Activated T-cell treated with anti-CD3 and anti-CD28 coated beads, Interleukin-2, amount 50 U/mL, for 72 hours (primary cell): ENCODE results near the gene SMURF1. TPM values are rescaled to one million over a fixed set of nuclear protein-coding genes. Genes with fewer than 3 reads are reported as not detected.
A peak's percentile ranks its signal among the peaks of the same experiment; 100 is the strongest.

Source experiments
- ATAC-seq, 2 donors: fragments of 150-1000 bp; cut with Tn5 transposase; replicated peaks in 1 of 2; 2 replicates each; pipeline ENCODE4 v1.10.0; 2021; ENCODE audit warnings: moderate library complexity in 2 of 2, mild to moderate bottlenecking in 1 of 2
- DNase-seq, 2 donors: peaks; one replicate each; pipeline ENCODE4 v3.0.0; 2021 to 2022; ENCODE audit warnings: mixed read lengths in 1 of 2
- H3K27ac Mint-ChIP-seq: one replicate; pipeline ENCODE4 v1.8.0; 2022; ENCODE audit warnings: mild to moderate bottlenecking, moderate library complexity, mixed read lengths
- H3K27me3 Mint-ChIP-seq: one replicate; pipeline ENCODE4 v1.8.0; 2022; ENCODE audit warnings: low read depth, mixed read lengths
- H3K36me3 Mint-ChIP-seq, 2 donors: one replicate each; pipeline ENCODE4 v1.8.0; 2022; ENCODE audit warnings: mixed read lengths in 2 of 2, mild to moderate bottlenecking in 1 of 2; ENCODE audit not compliant: insufficient read depth in 2 of 2
- H3K4me1 Mint-ChIP-seq: one replicate; pipeline ENCODE4 v1.8.0; 2022; ENCODE audit warnings: low read depth, mixed read lengths
- H3K4me3 Mint-ChIP-seq, 2 donors: one replicate each; pipeline ENCODE4 v1.8.0; 2022; ENCODE audit warnings: mild to moderate bottlenecking in 2 of 2, mixed read lengths in 2 of 2, moderate library complexity in 2 of 2
- H3K9me3 Mint-ChIP-seq, 2 donors: one replicate each; pipeline ENCODE4 v1.8.0; 2022; ENCODE audit warnings: mixed read lengths in 2 of 2
- total RNA-seq, 2 donors: library from RNA; stranded (reverse); gene quantifications; one replicate each; pipeline ENCODE4 v1.2.3, GENCODE V29; 2022

The SMURF1 gene
- 10 to 100 TPM; 15.9 to 18.8 TPM for total RNA-seq

- H3K27ac Mint-ChIP-seq: peak within 1 kb of the TSS; percentile 87
- peaks cover 4 to 7% of the 10 kb centered on the region in 2 donors for H3K36me3 Mint-ChIP-seq
- H3K27me3 Mint-ChIP-seq: no peaks in the 10 kb centered on the region
These were observed at the start of gene SMURF1 for GRCh38 chr7:99143853-99144672. SMURF1 (minus strand) TSS chr7:99144108; CDS start chr7:99143780, 328 bp downstream.

GRCh38 chr7:99191869-99192596 lies 48.1 kb upstream of the SMURF1 start:
- no peak for ATAC-seq
- DNase-seq: no peak
- H3K27ac Mint-ChIP-seq: no peak overlapping the region
- H3K27me3 Mint-ChIP-seq: no peaks in the 10 kb centered on the region
- H3K4me3 Mint-ChIP-seq: no peak overlapping the region
- no peaks in the 10 kb centered on the region for H3K4me1 Mint-ChIP-seq
- H3K36me3 Mint-ChIP-seq: peaks cover 0 to 2% of the 10 kb centered on the region in 2 donors
- peaks cover 0 to 2% of the 10 kb centered on the region in 2 donors for H3K9me3 Mint-ChIP-seq

More at GRCh38 chr7:99143853-99144672, at the start of gene SMURF1:
- DNase-seq: peak; percentile 81 to 87
- Mint-ChIP-seq H3K9me3 (peaks cover 0 to 1% of the 10 kb centered on the region in 2 donors), H3K4me1 (peaks cover 43% of the 10 kb centered on the region), H3K4me3 (peak within 1 kb of the TSS; percentile 96 to 98)
- ATAC-seq: peak; percentile 76

GRCh38 chr7:99190359-99191009 lies 46.6 kb upstream of the SMURF1 start:
- Mint-ChIP-seq H3K4me3 (no peak overlapping the region), H3K9me3 (no peaks in the 10 kb centered on the region), H3K4me1 (no peaks in the 10 kb centered on the region), H3K27me3 (no peaks in the 10 kb centered on the region), H3K36me3 (no peaks in the 10 kb centered on the region), H3K27ac (no peak overlapping the region)
- ATAC-seq (no peak), DNase-seq (no peak)

GRCh38 chr7:99189222-99189621 lies 45.3 kb upstream of the SMURF1 start:
- Mint-ChIP-seq H3K4me1 (no peaks in the 10 kb centered on the region), H3K36me3 (no peaks in the 10 kb centered on the region), H3K9me3 (no peaks in the 10 kb centered on the region), H3K27me3 (no peaks in the 10 kb centered on the region), H3K27ac (no peak overlapping the region), H3K4me3 (no peak overlapping the region)
- no peak for ATAC-seq
- no peak for DNase-seq

- Mint-ChIP-seq H3K27ac (no peak overlapping the region), H3K9me3 (no peaks in the 10 kb centered on the region), H3K4me1 (no peaks in the 10 kb centered on the region), H3K36me3 (no peaks in the 10 kb centered on the region), H3K27me3 (no peaks in the 10 kb centered on the region), H3K4me3 (no peak overlapping the region)
- DNase-seq: no peak
- ATAC-seq: no peak
These were observed 44.3 kb upstream of the SMURF1 start for GRCh38 chr7:99188221-99188620.

GRCh38 chr7:99184532-99185218 lies 40.8 kb upstream of the SMURF1 start:
- no peaks in the 10 kb centered on the region for H3K9me3 Mint-ChIP-seq
- H3K4me1 Mint-ChIP-seq: no peaks in the 10 kb centered on the region
- ATAC-seq (no peak), DNase-seq (no peak)
- no peaks in the 10 kb centered on the region for H3K27me3 Mint-ChIP-seq
- no peaks in the 10 kb centered on the region for H3K36me3 Mint-ChIP-seq
- H3K27ac Mint-ChIP-seq: no peak overlapping the region
- no peak overlapping the region for H3K4me3 Mint-ChIP-seq

- Mint-ChIP-seq H3K36me3 (no peaks in the 10 kb centered on the region), H3K4me1 (no peaks in the 10 kb centered on the region), H3K27ac (no peak overlapping the region), H3K9me3 (no peaks in the 10 kb centered on the region), H3K27me3 (no peaks in the 10 kb centered on the region), H3K4me3 (no peak overlapping the region)
- DNase-seq (no peak), ATAC-seq (no peak)
These were observed 36.3 kb upstream of the SMURF1 start for GRCh38 chr7:99180067-99180650.

GRCh38 chr7:99177165-99177564 lies 33.3 kb upstream of the SMURF1 start:
- Mint-ChIP-seq H3K27me3 (peaks cover 5% of the 10 kb centered on the region), H3K36me3 (no peaks in the 10 kb centered on the region), H3K9me3 (no peaks in the 10 kb centered on the region), H3K4me3 (no peak overlapping the region), H3K4me1 (no peaks in the 10 kb centered on the region), H3K27ac (no peak overlapping the region)
- ATAC-seq (no peak), DNase-seq (no peak)

GRCh38 chr7:99173787-99174186 lies 29.9 kb upstream of the SMURF1 start:
- DNase-seq (no peak), ATAC-seq (no peak)
- Mint-ChIP-seq H3K9me3 (no peaks in the 10 kb centered on the region), H3K27me3 (peaks cover 5% of the 10 kb centered on the region), H3K27ac (no peak overlapping the region), H3K4me3 (no peak overlapping the region), H3K36me3 (no peaks in the 10 kb centered on the region), H3K4me1 (no peaks in the 10 kb centered on the region)

GRCh38 chr7:99171731-99172130 lies 27.8 kb upstream of the SMURF1 start:
- Mint-ChIP-seq H3K4me1 (no peaks in the 10 kb centered on the region), H3K27me3 (peaks cover 5% of the 10 kb centered on the region), H3K27ac (no peak overlapping the region), H3K9me3 (no peaks in the 10 kb centered on the region), H3K4me3 (no peak overlapping the region), H3K36me3 (peaks cover 0 to 2% of the 10 kb centered on the region in 2 donors)
- ATAC-seq: no peak
- no peak for DNase-seq

GRCh38 chr7:99170730-99171074 lies 26.8 kb upstream of the SMURF1 start:
- Mint-ChIP-seq H3K27ac (no peak overlapping the region), H3K4me3 (no peak overlapping the region), H3K27me3 (peaks cover 5% of the 10 kb centered on the region), H3K36me3 (peaks cover 0 to 2% of the 10 kb centered on the region in 2 donors), H3K9me3 (peaks cover 0 to 5% of the 10 kb centered on the region in 2 donors), H3K4me1 (no peaks in the 10 kb centered on the region)
- DNase-seq: no peak
- no peak for ATAC-seq

- H3K4me1 Mint-ChIP-seq: no peaks in the 10 kb centered on the region
- peaks cover 0 to 5% of the 10 kb centered on the region in 2 donors for H3K9me3 Mint-ChIP-seq
- DNase-seq (no peak), ATAC-seq (no peak)
- H3K4me3 Mint-ChIP-seq: no peak overlapping the region
- peaks cover 5% of the 10 kb centered on the region for H3K27me3 Mint-ChIP-seq
- H3K36me3 Mint-ChIP-seq: peaks cover 0 to 2% of the 10 kb centered on the region in 2 donors
- no peak overlapping the region for H3K27ac Mint-ChIP-seq
These were observed 26.3 kb upstream of the SMURF1 start for GRCh38 chr7:99170065-99170729.
